ENCODE data around the gene POLR3E. TPM values are rescaled to one million over a fixed set of nuclear protein-coding genes. Genes with fewer than 3 reads are reported as not detected.

The POLR3E gene
- total and polyA plus RNA-seq, 2 donors (not counting 3 experiments of a cell fraction or from before 2014, with no cell fraction given): 48.3 to 62.2 TPM

GRCh38 chr16:22323173-22323958 lies 26.2 kb downstream of the POLR3E start:
- Histone ChIP-seq H3K9ac (replicated peaks; ENCODE audit: extremely low read depth, insufficient read depth, low read length) (no peak overlapping the region), H3K36me3 (ENCODE audit: control insufficient read depth in 2 of 2, extremely low read depth in 1 of 2, insufficient read depth in 2 of 2, low read length in 2 of 2) (peaks cover 2 to 47% of the 10 kb centered on the region in 2 experiments), H3K9me3 (replicated peaks; ENCODE audit: control insufficient read depth, insufficient read depth, low read length) (no peaks in the 10 kb centered on the region), H3K79me2 (ENCODE audit: control insufficient read depth, insufficient read depth, low read length) (peaks cover 6% of the 10 kb centered on the region), H3K4me3 (replicated peaks in 1 of 3; ENCODE audit: insufficient read depth in 1 of 3, low read depth in 1 of 3, low read length in 3 of 3) (no peak overlapping the region), H3K4me1 (ENCODE audit: control insufficient read depth, extremely low read depth, insufficient read depth, low read length) (peaks cover 14% of the 10 kb centered on the region), H3K9me1 (replicated peaks; ENCODE audit: control insufficient read depth, extremely low read depth, insufficient read depth, low read length) (no peaks in the 10 kb centered on the region), H4K20me1 (replicated peaks; ENCODE audit: control insufficient read depth, extremely low read depth, insufficient read depth, low read length) (no peaks in the 10 kb centered on the region), H3K4me2 (ENCODE audit: insufficient read depth, low read length) (no peak overlapping the region), H2AFZ (ENCODE audit: low read depth, low read length) (no peak overlapping the region), H3K27ac (ENCODE audit: insufficient read depth, low read depth, low read length) (no peak overlapping the region), H3K27me3 (ENCODE audit: control insufficient read depth in 2 of 2, insufficient read depth in 2 of 2, low read length in 2 of 2) (no peaks in the 10 kb centered on the region)
- no TSS peak for BruUV-seq (replicated peaks)
- TF ChIP-seq FOS (IDR thresholded peaks at IDR 0.05; ENCODE audit: borderline replicate concordance, insufficient read depth, low read length): no peak
- TF ChIP-seq JUN (IDR thresholded peaks at IDR 0.05; ENCODE audit: borderline replicate concordance, insufficient read depth, insufficient read length, low read depth): no peak
- no peak for TF ChIP-seq CTCF (IDR thresholded peaks at IDR 0.05; ENCODE audit: extremely low read depth in 1 of 2, insufficient read depth in 1 of 2, low read depth in 1 of 2, low read length in 2 of 2)
- TF ChIP-seq POLR2AphosphoS5 (IDR thresholded peaks at IDR 0.05; ENCODE audit: insufficient read depth, low read depth, low read length): no peak
- TF ChIP-seq MAX (IDR thresholded peaks at IDR 0.05; ENCODE audit: insufficient read depth, insufficient read length): no peak
- no peak for TF ChIP-seq POLR2A (IDR thresholded peaks at IDR 0.05; ENCODE audit: low read depth, low read length)
- no peak for TF ChIP-seq MYC (IDR thresholded peaks at IDR 0.05; ENCODE audit: low read depth, low read length)
- TF ChIP-seq EZH2 (IDR thresholded peaks at IDR 0.05; ENCODE audit: borderline replicate concordance, low read depth, low read length, severe bottlenecking): no peak
- no peak for TF ChIP-seq GATA2 (IDR thresholded peaks at IDR 0.05; ENCODE audit: insufficient read depth, insufficient read length, low read depth, low read length)
- ChIA-PET POLR2A (no interaction called here), CTCF (no interaction called here)
- intact Hi-C loops (cut with micrococcal nuclease) (loop anchor here (5.0 to 10.0 kb wide), 2 partner anchors 351 to 1166 kb away; partner anchors contain the start of gene LDAF1), dilution Hi-C loops (cut with MboI; ENCODE audit: extremely low pct_ligation_motif_present, low sequenced_read_pairs) (no loop called here)
- DNase-seq (ENCODE audit: low read depth, low spot score): no peak
- FAIRE-seq: no peak
